Mucosa of descending colon (tissue), 3 donors: ENCODE measurements around the gene SLC37A2. TPM values are rescaled to one million over a fixed set of nuclear protein-coding genes. Genes with fewer than 3 reads are reported as not detected.
A peak's percentile ranks its signal among the peaks of the same experiment; 100 is the strongest.

Experiments
- ATAC-seq: fragments of 200-7000 bp; cut with Tn5 transposase; one replicate; pipeline ENCODE4 v1.9.1; 2020; ENCODE audit warnings: mild to moderate bottlenecking, moderate library complexity
- DNase-seq, 3 donors: peaks; one replicate each; pipeline ENCODE4 v3.0.0-alpha.2; 2020
- H3K36me3 ChIP-seq: fragments of 200-600 bp; one replicate; pipeline ENCODE4 v1.8.0; 2021; ENCODE audit warnings: low read depth, mild to moderate bottlenecking
- H3K4me1 ChIP-seq: fragments of 200-600 bp; one replicate; pipeline ENCODE4 v1.8.0; 2021; ENCODE audit warnings: low read depth, mild to moderate bottlenecking
- H3K4me3 ChIP-seq: fragments of 200-600 bp; one replicate; pipeline ENCODE4 v1.8.0; 2021; ENCODE audit warnings: mild to moderate bottlenecking
- H3K9me3 ChIP-seq: fragments of 200-600 bp; one replicate; pipeline ENCODE4 v1.8.0; 2021; ENCODE audit warnings: mild to moderate bottlenecking
- CTCF ChIP-seq: fragments of 200-600 bp; IDR thresholded peaks from one replicate; pipeline ENCODE4 v1.8.0; 2022; ENCODE audit warnings: antibody characterized with exemption, mild to moderate bottlenecking
- intact Hi-C, 2 donors: fragments of 100-400 bp; cut with DNase I in 1 of 2; cut with micrococcal nuclease in 1 of 2; formaldehyde crosslinking; loops; one replicate each; pipeline versions ENCODE4 v1.11.0 to v1.11.1; 2022; cut with DNase I, micrococcal nuclease
- total RNA-seq, 3 donors: library from RNA; stranded (reverse); fragmentation: NEBNext Ultra II Directional in 2 of 3; extraction: Animal tissue kit (Norgen Biotek cat#: 25700) in 2 of 3; gene quantifications; one replicate each; pipeline versions ENCODE4 v1.2.1 to v1.2.4, GENCODE V29; 2021 to 2023
- donor health status: DM: no; HTN: no; CAD: no; lungs with moderate emphysema.
- donor health status: DM: no; HTN: no; CAD: no.
- donor health status: DM: no; HTN: yes; CAD: no.

The SLC37A2 gene
- total RNA-seq, 3 donors from 2014 or later, result 4.3 to 10.5 (median 6.2) TPM

- intact Hi-C loops, result no loop called here
- DNase-seq, result no peak
Measured at GRCh38 chr11:125082611-125083311, 19.7 kb downstream of the SLC37A2 start.

GRCh38 chr11:125083312-125084056 is 20.4 kb downstream of the SLC37A2 start:
- H3K9me3 ChIP-seq, result no peaks in the 10 kb centered on the region
- no peak for TF ChIP-seq CTCF
- no peaks in the 10 kb centered on the region for H3K4me1 ChIP-seq
- no peaks in the 10 kb centered on the region for H3K36me3 ChIP-seq
- intact Hi-C loops, result no loop called here
- no peak for DNase-seq
- H3K4me3 ChIP-seq, result no peak overlapping the region
- ATAC-seq, result no peak

More at GRCh38 chr11:125082611-125083311, 19.7 kb downstream of the SLC37A2 start:
- no peak for ATAC-seq
- Histone ChIP-seq H3K4me1 (no peaks in the 10 kb centered on the region), H3K36me3 (no peaks in the 10 kb centered on the region), H3K9me3 (no peaks in the 10 kb centered on the region), H3K4me3 (no peak overlapping the region)
- TF ChIP-seq CTCF, result no peak

GRCh38 chr11:125084057-125084416 is 20.9 kb downstream of the SLC37A2 start:
- DNase-seq, result peak in 1 of 3 donors; percentile 45
- Histone ChIP-seq H3K9me3 (no peaks in the 10 kb centered on the region), H3K36me3 (no peaks in the 10 kb centered on the region), H3K4me1 (no peaks in the 10 kb centered on the region), H3K4me3 (no peak overlapping the region)
- ATAC-seq, result no peak
- no peak for TF ChIP-seq CTCF
- intact Hi-C loops, result no loop called here

GRCh38 chr11:125084761-125085231 is 21.7 kb downstream of the SLC37A2 start:
- no peak overlapping the region for H3K4me3 ChIP-seq
- H3K4me1 ChIP-seq, result no peaks in the 10 kb centered on the region
- intact Hi-C loops, result no loop called here
- no peaks in the 10 kb centered on the region for H3K9me3 ChIP-seq
- no peak for TF ChIP-seq CTCF
- H3K36me3 ChIP-seq, result no peaks in the 10 kb centered on the region
- DNase-seq (no peak), ATAC-seq (no peak)

GRCh38 chr11:125085301-125086081 is 22.4 kb downstream of the SLC37A2 start:
- ATAC-seq, result no peak
- no peak for DNase-seq
- intact Hi-C loops, result no loop called here
- H3K36me3 ChIP-seq, result no peaks in the 10 kb centered on the region
- TF ChIP-seq CTCF, result no peak
- H3K4me3 ChIP-seq, result no peak overlapping the region
- no peaks in the 10 kb centered on the region for H3K4me1 ChIP-seq
- H3K9me3 ChIP-seq, result no peaks in the 10 kb centered on the region
